Panc1 (cell line): ENCODE data around the gene LSMEM2. TPM values are rescaled to one million over a fixed set of nuclear protein-coding genes. Genes with fewer than 3 reads are reported as not detected.

Experiments used
- ATAC-seq: fragments of 200-7000 bp; cut with Tn5 transposase; 2 replicates; pipeline ENCODE4 v1.9.1; 2020; ENCODE audit warnings: mild to moderate bottlenecking, moderate library complexity
- BruUV-seq: library from RNA; stranded (reverse); fragments of 400-500 nt; replicated peaks from 2 replicates; lab custom pipeline; 2021; lab: Mats Ljungman, UMichigan
- CTCF ChIA-PET: fragments of 300-600 bp; sonication (Branson Sonifier 250); formaldehyde crosslinking; loops from one replicate; lab custom pipeline; 2022; ENCODE audit warnings: antibody characterized with exemption; lab: Charles Lee
- POLR2A ChIA-PET: fragments of 300-600 bp; sonication (Branson Sonifier 250); formaldehyde crosslinking; loops from one replicate; lab custom pipeline; 2022; ENCODE audit warnings: antibody characterized with exemption; lab: Charles Lee
- DNase-seq: peaks from one replicate; pipeline ENCODE4 v3.0.0-alpha.2; 2010; ENCODE audit warnings: low read depth, low spot score
- H3K27ac ChIP-seq: 2 replicates; pipeline ENCODE4 v1.5.1; 2011; ENCODE audit warnings: mild to moderate bottlenecking, low read length, inconsistent platforms
- H3K27me3 ChIP-seq: fragments of 200-500 bp; sonication (Bioruptor generic); 2 replicates; pipeline ENCODE4 v1.6.0; 2014; ENCODE audit warnings: low read length, inconsistent platforms; ENCODE audit not compliant: control insufficient read depth, insufficient read depth
- H3K36me3 ChIP-seq: fragments of 200-500 bp; sonication (Bioruptor generic); 2 replicates; pipeline ENCODE4 v1.5.1; 2014; ENCODE audit warnings: inconsistent platforms, mild to moderate bottlenecking, low read length, moderate library complexity; ENCODE audit not compliant: control insufficient read depth, insufficient read depth
- H3K4me1 ChIP-seq: 2 replicates; pipeline ENCODE4 v1.5.1; 2011; ENCODE audit warnings: inconsistent platforms, mild to moderate bottlenecking, low read length, moderate library complexity; ENCODE audit not compliant: control insufficient read depth, insufficient read depth
- H3K4me3 ChIP-seq, 2 experiments: 2 replicates each; pipeline ENCODE4 v1.5.1; 2011 to 2012; ENCODE audit warnings: low read depth in 2 of 2, low read length in 2 of 2, mild to moderate bottlenecking in 2 of 2, inconsistent platforms in 1 of 2, moderate library complexity in 1 of 2
- H3K9me3 ChIP-seq: fragments of 200-500 bp; sonication (Bioruptor generic); 2 replicates; pipeline ENCODE4 v1.5.1; 2014; ENCODE audit warnings: low read depth, mild to moderate bottlenecking, inconsistent platforms, low read length, moderate library complexity; ENCODE audit not compliant: control insufficient read depth, insufficient read depth
- CTCF ChIP-seq: fragments of 450-650 bp; IDR thresholded peaks from 2 replicates; pipeline ENCODE4 v1.5.1; 2017; ENCODE audit warnings: mild to moderate bottlenecking
- POLR2AphosphoS5 ChIP-seq: IDR thresholded peaks from 2 replicates; pipeline ENCODE4 v1.6.1; 2012; ENCODE audit warnings: mild to moderate bottlenecking, low read depth, low read length, moderate library complexity
- REST ChIP-seq, 2 experiments: IDR thresholded peaks; 2 replicates each; pipeline ENCODE4 v1.6.1; 2011 to 2012; ENCODE audit warnings: low read depth in 2 of 2, control low read depth in 1 of 2, low read length in 1 of 2, mild to moderate bottlenecking in 1 of 2, moderate library complexity in 1 of 2; ENCODE audit not compliant: insufficient read depth in 1 of 2
- SIN3A ChIP-seq: IDR thresholded peaks from 2 replicates; pipeline ENCODE4 v1.6.1; 2012; ENCODE audit warnings: low read depth, mild to moderate bottlenecking, low read length, moderate library complexity, borderline replicate concordance; ENCODE audit not compliant: insufficient read depth
- TCF7L2 ChIP-seq: IDR thresholded peaks from 2 replicates; pipeline ENCODE4 v1.6.1; 2011; ENCODE audit warnings: mild to moderate bottlenecking, low read depth, low read length, inconsistent platforms
- in situ Hi-C: cut with HindIII; loops from 2 replicates; pipeline ENCODE4 v1.10.0; 2016; ENCODE audit warnings: low sequenced_read_pairs, low pct_unique_long_range_greater_than_20kb
- intact Hi-C: fragments of 100-400 bp; cut with micrococcal nuclease; formaldehyde crosslinking; loops from one replicate; pipeline ENCODE4 v1.10.0; 2022; ENCODE audit not compliant: unreplicated experiment
- total RNA-seq: library from RNA; stranded (reverse); gene quantifications from one replicate; pipeline ENCODE4 v1.2.1, GENCODE V29; 2021; ENCODE audit not compliant: unreplicated experiment

LSMEM2 gene
- total RNA-seq, 1 experiment from 2014 or later, result not detected

GRCh38 chr3:50266836-50267235, 12.1 kb upstream of the LSMEM2 start:
- CTCF ChIA-PET, result no interaction called here
- BruUV-seq, result no TSS peak

GRCh38 chr3:50267280-50267913, 11.5 kb upstream of the LSMEM2 start:
- TF ChIP-seq REST (IDR thresholded peaks at IDR 0.05; ENCODE audit: insufficient read depth in 1 of 2, low read depth in 2 of 2, low read length in 1 of 2), result no peak
- TF ChIP-seq SIN3A, result no peak
- no peak for TF ChIP-seq CTCF
- H3K4me3 ChIP-seq, result no peak overlapping the region
- H3K27ac ChIP-seq, result no peak overlapping the region
- H3K4me1 ChIP-seq, result peaks cover 8% of the 10 kb centered on the region
- H3K36me3 ChIP-seq, result no peaks in the 10 kb centered on the region
- BruUV-seq, result no TSS peak
- in situ Hi-C loops (no loop called here), intact Hi-C loops (loop anchor here (10.0 kb wide), 1 partner anchor 73 kb away; the partner anchor contains the start of gene GNAT1)
- no peaks in the 10 kb centered on the region for H3K9me3 ChIP-seq
- no peaks in the 10 kb centered on the region for H3K27me3 ChIP-seq
- CTCF ChIA-PET, result interaction anchor here (0.6 kb wide), 1 partner anchor 57 kb away, joined by 3 read pairs; no protein-coding TSS in a partner anchor
- no peak for ATAC-seq
- DNase-seq, result no peak
- POLR2A ChIA-PET, result no interaction called here

More at GRCh38 chr3:50266836-50267235, 12.1 kb upstream of the LSMEM2 start:
- Histone ChIP-seq H3K27me3 (no peaks in the 10 kb centered on the region), H3K4me1 (peaks cover 8% of the 10 kb centered on the region), H3K36me3 (no peaks in the 10 kb centered on the region), H3K27ac (no peak overlapping the region), H3K9me3 (no peaks in the 10 kb centered on the region), H3K4me3 (no peak overlapping the region)
- ATAC-seq (no peak), DNase-seq (no peak)
- intact Hi-C loops (loop anchor here (10.0 kb wide), 1 partner anchor 72 kb away; the partner anchor contains the start of gene GNAT1), in situ Hi-C loops (no loop called here)
- POLR2A ChIA-PET, result no interaction called here
- TF ChIP-seq CTCF (no peak), SIN3A (no peak), POLR2AphosphoS5 (no peak), TCF7L2 (no peak), REST (IDR thresholded peaks at IDR 0.05; ENCODE audit: insufficient read depth in 1 of 2, low read depth in 2 of 2, low read length in 1 of 2) (no peak)
